ENCODE measurements around the gene MPV17.

The MPV17 gene
- long read RNA-seq, transcript MPV17-203 (8 exons, 1,005 nt): major isoform, 16 of 44 reads
- long read RNA-seq, partial matches to known transcripts: 3 of 44 reads
- long read RNA-seq, other reads (novel, unspliced or antisense): 19 of 44 reads

GRCh38 chr2:27322766-27323595, at the start of gene MPV17:
Gene MPV17 (minus strand): TSS chr2:27323097. CDS start chr2:27322517, 580 bp downstream.
- Histone ChIP-seq H3K27ac (replicated peaks) (peak within 1 kb of the TSS; percentile 93), H3K4me3 (replicated peaks; ENCODE audit: insufficient read depth, low read length) (peak within 1 kb of the TSS; percentile 81), H3K27me3 (ENCODE audit: insufficient read depth, poor library complexity, severe bottlenecking) (no peaks in the 10 kb centered on the region)
- no peak for TF ChIP-seq CTCF (IDR thresholded peaks at IDR 0.05; ENCODE audit: insufficient read depth, low read length)
- TF ChIP-seq REST (IDR thresholded peaks at IDR 0.05; ENCODE audit: insufficient replicate concordance, low read depth): no peak
- TF ChIP-seq GABPA (IDR thresholded peaks at IDR 0.05; ENCODE audit: low read depth): peak; percentile 79
- peak; percentile 96 for TF ChIP-seq POLR2AphosphoS5 (IDR thresholded peaks at IDR 0.05; ENCODE audit: low read depth)
- peak; percentile 92 to 93 for DNase-seq (ENCODE audit: low read depth in 1 of 2, low spot score in 1 of 2)

- Histone ChIP-seq H3K27me3 (ENCODE audit: insufficient read depth, poor library complexity, severe bottlenecking) (no peaks in the 10 kb centered on the region), H3K4me3 (replicated peaks; ENCODE audit: insufficient read depth, low read length) (peak overlapping the region; percentile 83), H3K27ac (replicated peaks) (peak overlapping the region; percentile 97)
- peak; percentile 70 to 89 for DNase-seq (ENCODE audit: low read depth in 1 of 2, low spot score in 1 of 2)
- TF ChIP-seq GABPA (IDR thresholded peaks at IDR 0.05; ENCODE audit: low read depth) (peak; percentile 51), POLR2AphosphoS5 (IDR thresholded peaks at IDR 0.05; ENCODE audit: low read depth) (peak; percentile 87), SPI1 (IDR thresholded peaks at IDR 0.05; ENCODE audit: borderline replicate concordance, low read depth) (peak; percentile 72; the same call in 1 of the 2 replicates), CTCF (IDR thresholded peaks at IDR 0.05; ENCODE audit: insufficient read depth, low read length) (no peak), REST (IDR thresholded peaks at IDR 0.05; ENCODE audit: insufficient replicate concordance, low read depth) (no peak)
Observed at GRCh38 chr2:27370816-27371620, 48.1 kb upstream of the MPV17 start.

- Histone ChIP-seq H3K4me3 (replicated peaks; ENCODE audit: insufficient read depth, low read length) (peak within 1 kb of the TSS; percentile 83), H3K27me3 (ENCODE audit: insufficient read depth, poor library complexity, severe bottlenecking) (no peaks in the 10 kb centered on the region), H3K27ac (replicated peaks) (peak within 1 kb of the TSS; percentile 97)
- peak; percentile 98 to 100 for DNase-seq (ENCODE audit: low read depth in 1 of 2, low spot score in 1 of 2)
- TF ChIP-seq REST (IDR thresholded peaks at IDR 0.05; ENCODE audit: insufficient replicate concordance, low read depth) (peak; percentile 73), CTCF (IDR thresholded peaks at IDR 0.05; ENCODE audit: insufficient read depth, low read length) (peak; percentile 82), POLR2AphosphoS5 (IDR thresholded peaks at IDR 0.05; ENCODE audit: low read depth) (peak; percentile 90), SPI1 (IDR thresholded peaks at IDR 0.05; ENCODE audit: borderline replicate concordance, low read depth) (no peak), GABPA (IDR thresholded peaks at IDR 0.05; ENCODE audit: low read depth) (peak; percentile 45)
Observed at GRCh38 chr2:27370026-27370815, 47.3 kb upstream of the MPV17 start, which contains the start of the genes EIF2B4 and SNX17. Gene EIF2B4 (minus strand): TSS chr2:27370338. CDS start chr2:27370314, 24 bp downstream. Gene SNX17 (plus strand): TSS chr2:27370616. CDS start chr2:27370744, 128 bp downstream.

Data from HL-60 (cell line).